ENCODE results near the gene RABAC1.
"Not testable (repeated sequence)": the region's sequence is repeated elsewhere in the genome, so short reads cannot be mapped to it uniquely, and the experiment has no call there.

The RABAC1 gene

DNA sequence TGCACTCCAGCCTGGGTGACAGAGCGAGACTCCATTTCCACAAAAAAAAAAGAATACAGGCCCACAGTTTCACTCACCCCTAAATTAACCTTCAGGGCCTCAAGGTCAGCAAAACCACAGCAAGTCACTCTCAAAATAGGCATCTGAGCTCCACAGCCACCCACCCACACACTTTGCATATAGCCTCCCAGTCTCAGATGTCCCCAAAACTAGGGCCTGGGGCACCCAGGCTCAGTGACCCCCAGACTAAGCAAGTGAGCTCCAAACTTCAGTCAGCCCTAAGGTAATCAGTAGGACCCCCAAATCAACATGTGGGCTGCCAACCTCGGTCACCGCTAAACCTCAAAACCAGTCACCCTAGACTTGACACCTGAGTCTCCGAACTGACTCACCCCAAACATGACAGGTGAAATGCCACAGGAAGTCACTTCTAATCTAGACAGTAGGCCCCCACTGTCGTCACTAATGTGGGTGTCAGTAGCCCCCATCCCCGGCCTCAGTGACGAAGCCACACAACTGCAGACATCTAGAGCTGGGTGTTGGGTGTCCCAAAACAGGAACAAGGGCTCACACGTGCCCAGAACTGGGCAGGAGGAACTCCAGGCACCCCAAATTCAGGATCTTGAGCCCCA is 13.9 kb downstream of the RABAC1 start:
- DNase-seq (ENCODE audit: low read depth): peak; percentile 48

GRCh38 chr19:41944336-41944735 is 14.8 kb downstream of the RABAC1 start:
- DNase-seq (ENCODE audit: low read depth): no peak

DNA sequence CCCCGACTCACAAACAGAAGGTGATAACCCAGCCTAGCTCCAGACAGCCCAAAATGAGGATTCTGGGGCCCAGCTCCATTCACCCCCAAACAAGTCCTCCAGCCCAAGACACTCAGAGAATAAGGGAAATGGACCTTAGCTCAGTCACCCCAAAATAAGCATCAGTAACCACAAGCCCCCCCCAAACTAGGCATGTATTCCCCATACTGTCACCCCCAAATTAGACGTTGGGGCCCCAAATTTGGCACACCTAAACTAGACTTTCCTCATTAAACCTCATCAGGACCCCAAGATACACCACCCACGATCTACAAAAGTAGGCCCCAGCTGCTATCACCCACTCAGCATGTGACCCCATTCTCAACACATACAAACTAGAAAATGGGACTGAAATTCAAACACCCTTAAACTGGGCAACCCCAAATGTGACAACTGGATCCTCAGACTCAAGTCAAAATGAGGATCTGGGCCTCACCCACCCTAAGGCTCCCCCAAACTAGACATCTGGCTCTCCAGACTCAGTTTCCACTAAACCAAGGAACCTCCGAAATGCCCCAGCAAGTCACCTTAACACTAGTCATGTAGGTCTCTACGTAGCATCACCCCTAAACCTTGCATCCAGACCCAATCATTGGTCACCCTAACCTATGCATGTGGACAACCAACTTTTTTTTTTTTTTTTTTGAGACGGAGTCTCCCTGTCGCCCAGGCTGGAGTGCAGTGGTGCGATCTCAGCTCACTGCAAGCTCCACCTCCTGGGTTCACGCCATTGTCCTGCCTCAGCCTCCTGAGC is 17.5 kb downstream of the RABAC1 start:
- DNase-seq (ENCODE audit: low read depth): no peak

DNA sequence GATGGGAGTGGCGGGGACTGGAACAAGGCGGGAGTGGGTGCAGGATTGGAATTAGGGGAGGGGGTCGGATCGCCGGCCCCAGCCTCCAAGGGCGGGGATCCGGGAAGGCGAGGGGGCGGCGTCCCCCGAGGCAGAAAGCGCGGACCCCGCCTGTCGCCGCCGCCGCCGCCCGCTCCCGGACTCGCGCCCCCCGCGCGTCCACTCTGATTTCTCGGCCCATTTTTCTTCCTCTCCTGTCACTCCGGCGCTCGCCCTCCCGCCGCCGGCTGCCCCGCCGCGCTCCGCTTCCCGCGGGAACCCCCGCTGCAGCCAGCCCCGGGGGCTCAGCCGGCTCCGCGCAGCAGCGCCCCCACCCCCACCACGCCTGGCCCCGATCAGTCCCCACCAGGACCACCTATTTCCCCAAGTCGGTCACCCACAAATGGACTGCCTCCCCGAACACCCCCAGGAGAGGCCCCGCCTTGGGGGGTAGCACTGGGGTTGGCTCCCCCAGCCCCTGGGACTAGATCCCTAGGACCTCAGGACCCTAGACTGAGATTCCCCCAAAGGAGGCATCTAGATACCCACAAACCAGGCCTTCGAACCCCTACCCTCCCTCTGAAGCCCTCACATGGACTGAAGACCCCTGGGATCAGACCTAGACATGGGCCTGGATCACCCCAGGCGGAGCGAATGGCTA is 18.3 kb downstream of the RABAC1 start:
- no peak for DNase-seq (ENCODE audit: low read depth)

- no peak for DNase-seq (ENCODE audit: low read depth)
Observed at GRCh38 chr19:41939861-41940730, 19.0 kb downstream of the RABAC1 start.

GRCh38 chr19:41939209-41939608 is 19.9 kb downstream of the RABAC1 start:
- DNase-seq (ENCODE audit: low read depth): not testable (repeated sequence)

DNA sequence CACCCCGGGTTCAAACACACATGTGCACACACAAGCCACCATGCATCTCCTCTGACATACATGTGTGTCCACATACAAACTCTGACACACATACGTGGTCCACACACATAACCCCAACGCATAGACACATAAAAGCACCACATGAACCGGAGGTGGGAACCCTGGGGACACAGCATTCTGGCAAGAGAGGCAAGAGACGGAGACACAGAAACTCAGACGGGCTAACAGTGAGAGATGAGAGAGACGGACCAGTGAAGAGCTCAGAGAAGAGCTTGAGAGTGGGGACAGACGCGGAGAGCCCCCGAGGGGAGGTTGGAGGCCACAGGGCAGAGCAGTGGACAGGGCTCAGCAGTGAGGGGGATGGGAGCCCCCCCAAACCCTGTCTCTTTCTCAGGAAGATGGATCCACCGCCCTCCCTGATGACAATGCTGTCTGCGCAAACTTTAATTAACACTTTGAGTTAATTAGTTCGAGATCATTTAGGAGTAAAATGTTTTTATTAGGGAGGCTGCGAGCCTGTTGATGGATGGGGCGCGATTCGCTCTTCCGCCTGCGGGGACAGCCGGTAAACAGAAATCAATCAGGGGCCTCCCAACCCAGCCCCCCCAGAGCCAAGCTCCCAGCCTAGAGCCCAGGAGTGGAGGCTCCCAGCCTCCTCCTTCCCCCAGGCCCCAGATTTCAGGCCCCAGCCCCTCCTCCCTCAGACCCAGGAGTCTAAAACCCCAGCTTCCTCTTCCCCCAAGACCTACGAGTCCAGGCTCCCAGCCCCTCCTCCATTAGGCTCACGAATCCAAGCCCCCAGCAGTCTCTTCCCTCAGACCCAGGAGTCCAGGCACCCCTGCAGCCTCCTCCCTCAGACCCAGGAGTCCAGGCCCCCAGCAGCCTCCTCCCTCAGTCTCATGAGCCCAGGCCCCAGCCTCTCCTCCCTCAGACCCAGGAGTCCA is 21.3 kb downstream of the RABAC1 start:
- DNase-seq (ENCODE audit: low read depth): no peak

DNA sequence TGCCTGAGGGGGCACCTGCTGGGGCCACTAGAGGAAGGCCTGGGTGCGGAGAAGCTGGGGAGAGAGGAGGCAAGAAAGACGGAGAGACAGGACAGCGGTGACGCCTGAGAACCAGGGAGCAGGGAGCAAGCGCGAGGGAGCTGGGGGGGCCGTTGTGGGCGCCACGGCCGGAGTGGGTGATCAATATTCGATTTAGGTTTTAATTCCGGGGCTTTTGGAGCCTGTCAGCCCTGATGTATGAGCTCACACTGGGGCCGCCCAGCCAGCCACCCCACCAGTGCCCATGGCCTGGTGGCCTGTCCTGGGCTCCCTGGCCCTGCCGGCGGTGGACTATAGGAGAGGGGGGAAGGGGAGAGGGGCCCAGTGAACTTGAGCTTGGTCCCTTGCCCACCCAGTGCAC is 22.2 kb downstream of the RABAC1 start:
- DNase-seq (ENCODE audit: low read depth): no peak

DNA sequence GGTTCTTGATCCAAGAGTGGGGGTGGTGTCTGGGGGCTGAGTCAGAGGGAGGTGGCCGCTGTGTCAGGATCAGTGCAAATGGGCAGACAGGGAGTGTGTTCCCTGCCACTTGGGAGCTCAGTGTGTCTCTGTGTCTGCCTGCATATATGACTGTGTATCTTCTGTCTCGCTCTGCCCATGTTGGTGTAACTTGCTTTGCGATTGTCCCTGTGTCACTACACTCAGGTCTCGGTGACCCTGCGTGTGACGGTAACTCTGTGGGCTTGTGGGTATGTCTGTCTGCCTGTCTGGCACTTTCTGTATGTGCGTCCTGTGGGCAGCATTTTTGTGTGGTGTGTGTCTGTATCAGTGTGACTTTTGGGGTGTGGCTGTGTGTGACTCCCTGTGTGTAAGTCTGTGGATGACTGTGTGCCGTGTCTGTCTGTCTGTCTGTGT is 22.7 kb downstream of the RABAC1 start:
- DNase-seq (ENCODE audit: low read depth): no peak

DNA sequence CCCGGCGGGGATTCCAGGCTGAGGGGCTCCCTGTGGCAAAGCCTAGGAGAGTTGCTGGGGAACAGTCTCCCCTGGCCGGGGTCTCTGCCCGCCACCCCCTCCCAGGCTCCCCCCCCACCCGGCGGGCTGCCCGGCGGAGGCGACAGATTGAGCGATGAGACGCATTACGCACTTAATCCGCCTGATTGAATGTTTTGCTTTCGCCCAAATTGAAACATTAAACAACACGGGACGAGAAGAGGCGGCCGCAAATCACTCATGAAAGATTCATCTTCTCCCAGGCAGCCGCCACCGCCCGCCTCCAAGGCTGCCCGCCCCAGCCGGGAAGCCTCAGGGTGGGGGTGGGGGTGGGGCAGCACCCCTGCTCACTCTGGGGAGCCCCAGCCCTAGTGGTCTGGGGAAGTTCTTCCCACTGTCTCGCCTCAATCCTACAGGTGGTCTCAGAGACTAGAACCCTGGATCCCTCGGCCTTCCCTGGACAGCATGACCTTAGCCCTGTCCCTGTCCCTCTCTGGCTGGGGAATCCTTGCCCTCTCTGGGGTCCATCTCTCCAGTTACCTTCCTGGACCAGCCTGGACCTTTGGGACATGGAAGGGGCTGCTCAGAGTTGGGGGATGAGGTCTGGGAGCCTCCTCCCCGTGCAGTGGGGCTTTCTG is 23.2 kb downstream of the RABAC1 start:
- no peak for DNase-seq (ENCODE audit: low read depth)

DNA sequence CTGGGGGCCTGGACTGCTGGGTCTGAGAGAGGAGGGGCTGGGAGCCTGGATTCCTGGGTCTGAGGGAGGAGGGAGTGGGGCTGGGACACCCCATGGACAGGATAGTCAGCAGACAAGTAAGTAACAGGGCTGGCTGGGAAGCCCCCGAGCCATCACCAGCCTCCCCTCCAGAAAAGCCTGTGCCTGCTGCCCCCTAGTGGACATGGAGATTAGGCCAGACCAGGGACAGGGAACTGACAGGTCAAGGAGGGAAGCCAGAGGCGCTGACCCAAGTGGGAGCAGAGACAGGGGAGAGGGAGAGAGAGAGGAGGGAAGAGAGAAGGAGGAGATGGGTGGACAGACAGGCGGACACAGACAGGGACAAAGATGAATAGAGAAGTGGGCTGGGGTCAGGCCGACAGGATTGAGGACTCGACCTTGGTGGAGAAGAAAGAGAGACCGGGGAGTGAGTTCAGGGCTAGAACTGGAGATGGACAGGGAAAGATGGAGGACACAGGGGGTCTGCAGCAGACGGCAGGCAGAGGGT is 24.2 kb downstream of the RABAC1 start:
- peak; percentile 45 for DNase-seq (ENCODE audit: low read depth)

DNA sequence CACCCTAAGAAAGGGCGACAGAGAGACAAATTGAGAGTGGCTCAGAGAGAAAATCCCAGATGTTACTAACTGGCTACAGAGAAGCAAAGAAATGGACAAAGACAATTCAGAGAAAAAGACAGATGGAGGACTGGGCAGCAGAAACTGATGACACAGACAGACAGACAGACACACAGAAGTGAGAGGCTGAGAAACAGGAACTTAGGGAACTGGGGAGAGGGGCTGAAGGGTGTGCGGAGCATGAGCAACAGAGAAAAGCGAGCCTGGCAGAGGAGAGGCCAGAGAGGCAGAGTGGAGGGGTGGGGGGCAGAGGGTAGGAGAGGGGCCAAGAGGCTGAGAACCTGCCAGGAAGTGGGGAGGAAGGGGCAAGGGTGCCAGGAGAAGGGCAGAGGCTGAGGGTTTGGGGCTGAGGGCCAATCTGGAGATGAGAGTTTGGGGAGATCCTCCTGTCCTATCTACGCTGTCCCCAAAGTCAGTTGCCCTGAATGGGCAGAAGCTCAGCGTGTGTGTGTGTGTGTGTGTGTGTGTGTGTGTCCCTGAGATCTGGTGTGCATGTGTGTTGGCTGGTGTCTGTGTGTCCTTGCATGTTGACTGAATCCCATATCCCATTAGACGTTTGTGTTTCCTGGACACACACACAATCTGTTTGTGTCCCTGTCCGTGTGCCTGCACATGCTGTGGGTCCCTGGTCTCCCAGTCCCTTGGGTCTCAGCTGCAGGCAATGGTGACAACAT is 25.3 kb downstream of the RABAC1 start:
- DNase-seq (ENCODE audit: low read depth): no peak

DNA sequence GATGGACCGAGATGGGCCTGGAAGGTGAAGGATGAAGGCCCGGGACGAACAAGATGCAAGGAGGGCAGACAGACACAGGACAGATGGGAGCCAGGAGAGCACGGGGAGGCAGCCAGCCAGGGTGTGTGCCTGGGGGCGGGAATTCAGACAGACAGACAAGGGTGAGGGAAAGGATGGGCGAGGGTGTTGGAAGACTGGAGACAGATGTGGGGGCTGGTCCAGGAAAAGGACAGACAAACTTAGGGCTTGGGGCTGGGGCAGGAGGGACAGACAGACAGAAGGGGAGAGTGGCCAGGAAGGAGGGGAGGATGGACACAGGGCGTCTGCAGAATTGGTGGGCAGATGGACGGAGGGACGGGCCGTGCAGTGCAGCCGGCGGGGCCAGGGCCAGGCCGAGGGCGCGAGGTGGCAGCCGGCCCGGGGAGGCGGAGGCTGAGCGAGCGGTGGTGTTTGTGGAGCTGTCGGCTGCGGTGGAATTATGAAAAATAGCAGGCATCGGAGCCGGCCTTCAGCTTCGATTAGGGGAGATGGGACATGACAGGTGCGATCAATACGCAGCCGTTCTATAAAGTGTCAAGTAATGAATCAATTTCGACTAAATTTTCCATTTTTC is 26.3 kb downstream of the RABAC1 start:
- DNase-seq (ENCODE audit: low read depth): no peak

DNA sequence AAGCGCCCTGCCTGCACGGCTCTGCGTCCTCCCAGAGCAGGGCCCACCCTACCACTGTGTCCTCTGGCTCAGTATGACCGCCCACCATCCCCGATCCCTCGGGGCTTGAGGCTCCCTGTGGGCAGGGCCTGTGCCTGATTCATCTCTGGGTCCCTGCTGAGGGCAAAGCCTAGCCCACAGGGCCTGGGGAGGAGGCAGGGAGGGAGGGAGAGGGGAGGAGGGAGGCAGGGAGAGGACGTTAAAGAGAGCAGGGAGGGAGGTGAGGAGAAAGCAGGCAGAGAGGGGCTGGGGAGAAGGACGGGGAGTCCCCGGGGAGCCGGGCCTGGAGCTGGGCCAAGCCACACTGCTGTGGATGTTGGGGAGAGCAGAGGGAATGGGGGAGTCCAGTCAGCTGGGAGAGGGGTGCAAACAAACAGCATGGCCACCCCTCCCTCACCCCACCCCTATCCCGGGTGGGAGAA is 26.8 kb downstream of the RABAC1 start:
- no peak for DNase-seq (ENCODE audit: low read depth)

DNA sequence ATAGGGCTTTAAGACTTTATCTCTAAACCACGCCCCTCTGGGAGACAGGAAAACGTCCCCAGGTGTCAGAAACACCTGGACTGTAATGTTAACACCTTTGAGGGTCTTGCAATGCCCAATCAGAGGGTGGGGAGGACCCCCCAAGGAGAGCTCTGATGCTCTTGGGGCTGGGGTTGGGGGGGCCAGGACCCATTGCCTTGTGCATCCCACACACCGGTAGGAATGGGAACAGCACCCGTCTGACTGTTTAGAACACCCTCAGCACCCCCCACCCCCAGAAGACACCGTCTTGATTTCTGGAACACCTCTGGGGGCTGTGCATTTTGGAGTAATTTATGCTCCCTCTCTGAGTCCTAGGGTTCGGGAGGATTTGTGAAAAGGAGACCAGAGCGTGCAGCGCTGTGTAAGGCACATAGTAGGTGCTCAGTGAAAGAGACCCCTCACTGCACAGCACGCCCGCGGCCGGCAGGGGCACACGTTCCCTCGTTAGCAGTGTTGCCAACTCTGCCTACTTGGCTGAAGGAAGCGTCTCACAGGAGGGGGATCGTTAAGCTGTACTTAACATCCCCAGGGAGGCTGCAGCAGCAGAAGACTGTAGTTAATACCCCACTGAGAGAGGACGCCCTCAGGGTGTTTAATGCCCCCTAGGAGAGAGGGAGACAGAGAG is 28.1 kb downstream of the RABAC1 start:
- DNase-seq (ENCODE audit: low read depth): no peak

- DNase-seq (ENCODE audit: low read depth): no peak
Observed at GRCh38 chr19:41930322-41930722, 28.8 kb downstream of the RABAC1 start.

DNA sequence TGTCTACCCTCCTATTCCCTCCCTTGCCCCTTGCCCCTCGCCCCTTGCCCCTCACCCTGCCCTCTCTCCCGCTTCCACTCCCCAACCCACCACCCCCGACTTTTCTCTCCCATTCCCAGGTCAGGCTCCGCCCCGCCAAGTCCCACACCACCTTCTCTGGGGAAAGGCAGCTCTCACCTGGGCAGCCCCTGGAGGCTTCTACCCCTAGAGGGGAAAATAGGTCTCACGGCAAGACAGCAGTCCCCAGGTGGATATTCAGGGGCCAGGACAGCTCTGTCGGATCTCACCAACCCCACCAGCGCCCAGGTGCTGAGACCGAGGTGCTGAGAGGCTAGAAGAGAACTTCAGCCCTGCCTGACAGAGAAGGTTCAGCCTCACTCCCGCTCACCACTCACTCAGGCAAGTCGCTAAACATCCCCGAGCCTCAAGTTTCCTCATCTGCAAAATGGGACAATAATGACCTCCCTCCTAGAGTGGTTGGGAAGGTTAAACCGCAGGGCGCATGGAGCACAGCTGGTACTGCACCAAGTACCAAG is 29.5 kb downstream of the RABAC1 start:
- DNase-seq (ENCODE audit: low read depth): no peak

Data from stimulated activated CD8-positive, alpha-beta memory T cell treated with anti-CD3 and anti-CD28 coated beads, Interleukin-15, amount 100 ng/mL, for 24 hours (primary cell).